MM.1S (cell line): ENCODE data around the gene FOS.

Experiments
- DNase-seq: peaks from one replicate; pipeline ENCODE4 v3.0.0-alpha.2; 2015
- H2AFZ ChIP-seq: fragments of 300-600 bp; sonication (generic); 2 replicates; pipeline ENCODE4 v1.6.0; 2016; ENCODE audit warnings: antibody characterized with exemption, low read length
- H3F3A ChIP-seq: fragments of 300-600 bp; sonication (generic); 2 replicates; pipeline ENCODE4 v1.6.1; 2016; ENCODE audit warnings: mild to moderate bottlenecking, antibody characterized with exemption, low read length, moderate library complexity, mixed read lengths; ENCODE audit not compliant: insufficient read depth
- H3K27ac ChIP-seq: fragments of 300-600 bp; sonication (generic); 2 replicates; pipeline ENCODE4 v1.5.1; 2016; ENCODE audit warnings: mild to moderate bottlenecking, low read length
- H3K27me3 ChIP-seq: fragments of 300-600 bp; sonication (generic); replicated peaks from 2 replicates; pipeline ENCODE4 v1.6.0; 2016; ENCODE audit warnings: low read length; ENCODE audit not compliant: insufficient read depth
- H3K36me3 ChIP-seq: fragments of 300-600 bp; sonication (generic); replicated peaks from 2 replicates; pipeline ENCODE4 v1.6.1; 2016; ENCODE audit warnings: mild to moderate bottlenecking, low read length, mixed read lengths; ENCODE audit not compliant: insufficient read depth
- H3K4me1 ChIP-seq: fragments of 300-600 bp; sonication (generic); 2 replicates; pipeline ENCODE4 v1.6.1; 2016; ENCODE audit warnings: low read length, mixed read lengths
- H3K4me2 ChIP-seq: fragments of 300-600 bp; sonication (generic); 2 replicates; pipeline ENCODE4 v1.6.0; 2016; ENCODE audit warnings: low read depth, low read length
- H3K4me3 ChIP-seq: fragments of 300-600 bp; sonication (generic); 2 replicates; pipeline ENCODE4 v1.5.1; 2016; ENCODE audit warnings: low read length, mixed read lengths
- H3K79me2 ChIP-seq: fragments of 300-600 bp; sonication (generic); 2 replicates; pipeline ENCODE4 v1.6.1; 2016; ENCODE audit warnings: mixed run types, low read length, mixed read lengths
- H3K9ac ChIP-seq: fragments of 300-600 bp; sonication (generic); 2 replicates; pipeline ENCODE4 v1.6.1; 2016; ENCODE audit warnings: low read length, mixed read lengths
- H3K9me2 ChIP-seq: fragments of 300-600 bp; sonication (generic); replicated peaks from 2 replicates; pipeline ENCODE4 v1.6.1; 2016; ENCODE audit warnings: mild to moderate bottlenecking, low read length, mixed read lengths; ENCODE audit not compliant: insufficient read depth
- H3K9me3 ChIP-seq: fragments of 300-600 bp; sonication (generic); replicated peaks from 2 replicates; pipeline ENCODE4 v1.6.1; 2016; ENCODE audit warnings: mild to moderate bottlenecking, low read length, mixed read lengths; ENCODE audit not compliant: insufficient read depth
- H4K20me1 ChIP-seq: fragments of 300-600 bp; sonication (generic); 2 replicates; pipeline ENCODE4 v1.6.1; 2016; ENCODE audit warnings: mild to moderate bottlenecking, low read length, moderate library complexity, mixed read lengths; ENCODE audit not compliant: insufficient read depth
- CTCF ChIP-seq: fragments of 300-600 bp; sonication (generic); IDR thresholded peaks from 2 replicates; pipeline ENCODE4 v1.5.1; 2016; ENCODE audit warnings: antibody characterized with exemption, low read length, mixed read lengths
- EZH2 ChIP-seq: fragments of 300-600 bp; sonication (generic); optimal IDR thresholded peaks from 2 replicates; pipeline ENCODE3; 2017; ENCODE audit warnings: low read depth, mild to moderate bottlenecking, antibody characterized with exemption, low read length, mixed read lengths
- EZH2phosphoT487 ChIP-seq: fragments of 300-600 bp; sonication (generic); IDR thresholded peaks from 2 replicates; pipeline ENCODE4 v1.6.1; 2018; ENCODE audit warnings: antibody characterized with exemption, low read length

Gene FOS

GRCh38 chr14:75259510-75259855 is 19.1 kb upstream of the FOS start:
- Histone ChIP-seq H3K4me1 (peaks cover 11% of the 10 kb centered on the region), H3K4me3 (peak overlapping the region; percentile 59; the same call in 1 of the 2 replicates), H3K9me3 (no peaks in the 10 kb centered on the region), H2AFZ (peak overlapping the region; percentile 37; the same call in 1 of the 2 replicates), H3F3A (no peaks in the 10 kb centered on the region), H3K9ac (peak overlapping the region; percentile 88), H3K79me2 (no peaks in the 10 kb centered on the region), H3K27ac (peak overlapping the region; percentile 87), H4K20me1 (no peaks in the 10 kb centered on the region), H3K4me2 (peak overlapping the region; percentile 77), H3K27me3 (no peaks in the 10 kb centered on the region), H3K36me3 (no peaks in the 10 kb centered on the region), H3K9me2 (no peaks in the 10 kb centered on the region)
- no peak for DNase-seq
- TF ChIP-seq CTCF (no peak), EZH2 (no peak), EZH2phosphoT487 (no peak)

- Histone ChIP-seq H3K4me2 (no peak overlapping the region), H3K9ac (no peak overlapping the region)
These were observed 18.4 kb upstream of the FOS start for GRCh38 chr14:75260025-75260763.

GRCh38 chr14:75261820-75262219 is 16.8 kb upstream of the FOS start:
- Histone ChIP-seq H3K27ac (no peak overlapping the region), H3K27me3 (no peaks in the 10 kb centered on the region), H3K9ac (no peak overlapping the region), H3K9me2 (no peaks in the 10 kb centered on the region), H3K9me3 (no peaks in the 10 kb centered on the region), H3K4me1 (peaks cover 11% of the 10 kb centered on the region), H3K4me2 (no peak overlapping the region), H3K4me3 (no peak overlapping the region), H3K36me3 (no peaks in the 10 kb centered on the region), H3F3A (no peaks in the 10 kb centered on the region), H2AFZ (no peak overlapping the region), H4K20me1 (no peaks in the 10 kb centered on the region), H3K79me2 (no peaks in the 10 kb centered on the region)
- no peak for DNase-seq
- TF ChIP-seq CTCF = no peak
- TF ChIP-seq EZH2 = no peak
- TF ChIP-seq EZH2phosphoT487 = no peak

More at GRCh38 chr14:75260025-75260763, 18.4 kb upstream of the FOS start:
- Histone ChIP-seq H3K9me2 (no peaks in the 10 kb centered on the region), H3K4me3 (no peak overlapping the region), H3K36me3 (no peaks in the 10 kb centered on the region), H3K27ac (no peak overlapping the region), H3K9me3 (no peaks in the 10 kb centered on the region), H2AFZ (no peak overlapping the region), H3K27me3 (no peaks in the 10 kb centered on the region), H4K20me1 (no peaks in the 10 kb centered on the region), H3F3A (no peaks in the 10 kb centered on the region), H3K79me2 (no peaks in the 10 kb centered on the region), H3K4me1 (peaks cover 11% of the 10 kb centered on the region)
- DNase-seq = no peak
- TF ChIP-seq EZH2 = no peak

GRCh38 chr14:75262641-75263040 is 16.0 kb upstream of the FOS start:
- no peak for TF ChIP-seq CTCF
- no peak for TF ChIP-seq EZH2
- no peak for TF ChIP-seq EZH2phosphoT487
- no peaks in the 10 kb centered on the region for H3K79me2 ChIP-seq
- DNase-seq = no peak
- no peaks in the 10 kb centered on the region for H3K36me3 ChIP-seq
- no peaks in the 10 kb centered on the region for H3K27me3 ChIP-seq
- H3F3A ChIP-seq = no peaks in the 10 kb centered on the region
- no peak overlapping the region for H3K4me2 ChIP-seq
- H3K9ac ChIP-seq = no peak overlapping the region
- H4K20me1 ChIP-seq = no peaks in the 10 kb centered on the region
- H3K4me1 ChIP-seq = peaks cover 11% of the 10 kb centered on the region
- no peak overlapping the region for H3K4me3 ChIP-seq
- no peak overlapping the region for H3K27ac ChIP-seq
- H3K9me2 ChIP-seq = no peaks in the 10 kb centered on the region
- no peaks in the 10 kb centered on the region for H3K9me3 ChIP-seq
- no peak overlapping the region for H2AFZ ChIP-seq
